Measurements from ENCODE around the gene ROR2. TPM values are rescaled to one million over a fixed set of nuclear protein-coding genes. Genes with fewer than 3 reads are reported as not detected.

ROR2 gene
- polyA plus RNA-seq, 3 donors, result not detected

GRCh38 chr9:91923145-91923544 is 26.9 kb downstream of the ROR2 start:
- Mint-ChIP-seq H3K36me3 (no peaks in the 10 kb centered on the region), H3K27ac (no peak overlapping the region), H3K9me3 (peaks cover 3 to 14% (median 8%) of the 10 kb centered on the region in 7 donors), H3K4me3 (no peak overlapping the region), H3K27me3 (ENCODE audit: low read depth in 3 of 3) (peaks cover 9 to 12% (median 12%) of the 10 kb centered on the region in 3 donors), H3K4me1 (no peaks in the 10 kb centered on the region)
- no peaks in the 10 kb centered on the region for H4K20me1 ChIP-seq (ENCODE audit: insufficient read depth, low read length)
- intact Hi-C loops (cut with micrococcal nuclease), result no loop called here
- DNase-seq, result no peak
- no peak for TF ChIP-seq CTCF (IDR thresholded peaks at IDR 0.05)
- no peak overlapping the region for H3K27ac ChIP-seq (ENCODE audit: low read depth in 1 of 2, low read length in 2 of 2)
- no peak overlapping the region for H3K9ac ChIP-seq (ENCODE audit: insufficient read depth, low read length, poor library complexity, severe bottlenecking)
- no peak overlapping the region for H3K4me2 ChIP-seq (replicated peaks; ENCODE audit: extremely low read depth, low read length, poor library complexity, severe bottlenecking)
- no CpG with 5 or more reads among the region's 1 CpG for WGBS (ENCODE audit: insufficient coverage)
- no peaks in the 10 kb centered on the region for H3K4me1 ChIP-seq (ENCODE audit: control insufficient read depth in 1 of 2, insufficient read depth in 2 of 2, low read length in 2 of 2)
- no peak overlapping the region for H2AFZ ChIP-seq (ENCODE audit: insufficient read depth, low read depth, low read length, poor library complexity, severe bottlenecking)
- no peaks in the 10 kb centered on the region for H3K36me3 ChIP-seq (replicated peaks in 1 of 2; ENCODE audit: control insufficient read depth in 1 of 2, insufficient read depth in 2 of 2, low read length in 2 of 2)
- no peak overlapping the region for H3K4me3 ChIP-seq (replicated peaks in 1 of 3; ENCODE audit: low read depth in 2 of 3, low read length in 3 of 3)
- H3K79me2 ChIP-seq (ENCODE audit: insufficient read depth, low read length), result no peaks in the 10 kb centered on the region
- peaks cover 2 to 11% of the 10 kb centered on the region in 2 donors for H3K9me3 ChIP-seq (replicated peaks in 1 of 2; ENCODE audit: control insufficient read depth in 1 of 2, insufficient read depth in 1 of 2, low read length in 2 of 2)
- H3K27me3 ChIP-seq (ENCODE audit: control insufficient read depth in 2 of 2, insufficient read depth in 2 of 2, low read length in 2 of 2), result no peaks in the 10 kb centered on the region

- no peak overlapping the region for H3K9ac ChIP-seq (ENCODE audit: insufficient read depth, low read length, poor library complexity, severe bottlenecking)
- intact Hi-C loops (cut with micrococcal nuclease), result no loop called here
- no peaks in the 10 kb centered on the region for H3K27me3 ChIP-seq (ENCODE audit: control insufficient read depth in 2 of 2, insufficient read depth in 2 of 2, low read length in 2 of 2)
- peaks cover 0 to under 1% (median 0%) of the 10 kb centered on the region in 7 donors for H3K9me3 Mint-ChIP-seq
- H3K36me3 ChIP-seq (replicated peaks in 1 of 2; ENCODE audit: control insufficient read depth in 1 of 2, insufficient read depth in 2 of 2, low read length in 2 of 2), result no peaks in the 10 kb centered on the region
- H3K4me1 Mint-ChIP-seq, result no peaks in the 10 kb centered on the region
- no peak overlapping the region for H3K4me3 Mint-ChIP-seq
- H3K4me3 ChIP-seq (replicated peaks in 1 of 3; ENCODE audit: low read depth in 2 of 3, low read length in 3 of 3), result no peak overlapping the region
- WGBS (ENCODE audit: insufficient coverage), result 86% methylated on average over 5 of the region's 9 CpGs
- no peak overlapping the region for H3K27ac Mint-ChIP-seq
- H4K20me1 ChIP-seq (ENCODE audit: insufficient read depth, low read length), result no peaks in the 10 kb centered on the region
- DNase-seq, result no peak
- TF ChIP-seq CTCF (IDR thresholded peaks at IDR 0.05), result no peak
- no peaks in the 10 kb centered on the region for H3K9me3 ChIP-seq (replicated peaks in 1 of 2; ENCODE audit: control insufficient read depth in 1 of 2, insufficient read depth in 1 of 2, low read length in 2 of 2)
- H3K4me2 ChIP-seq (replicated peaks; ENCODE audit: extremely low read depth, low read length, poor library complexity, severe bottlenecking), result no peak overlapping the region
- H3K4me1 ChIP-seq (ENCODE audit: control insufficient read depth in 1 of 2, insufficient read depth in 2 of 2, low read length in 2 of 2), result no peaks in the 10 kb centered on the region
- no peak overlapping the region for H3K27ac ChIP-seq (ENCODE audit: low read depth in 1 of 2, low read length in 2 of 2)
- H3K36me3 Mint-ChIP-seq, result no peaks in the 10 kb centered on the region
- no peaks in the 10 kb centered on the region for H3K79me2 ChIP-seq (ENCODE audit: insufficient read depth, low read length)
- peaks cover 9 to 12% (median 12%) of the 10 kb centered on the region in 3 donors for H3K27me3 Mint-ChIP-seq (ENCODE audit: low read depth in 3 of 3)
- no peak overlapping the region for H2AFZ ChIP-seq (ENCODE audit: insufficient read depth, low read depth, low read length, poor library complexity, severe bottlenecking)
Observed at GRCh38 chr9:91921371-91921770, 28.7 kb downstream of the ROR2 start.
